GM23338 (cell line): ENCODE results near the gene DLGAP4. TPM values are rescaled to one million over a fixed set of nuclear protein-coding genes. Genes with fewer than 3 reads are reported as not detected.

ENCODE experiments used
- ATAC-seq: fragments of 200-7000 bp; cut with Tn5 transposase; 3 replicates; pipeline ENCODE4 v1.9.1; 2020
- DNase-seq: peaks from one replicate; pipeline ENCODE4 v3.0.0-alpha.2; 2015; ENCODE audit warnings: low spot score
- H2AFZ ChIP-seq: fragments of 200-600 bp; sonication (generic); 2 replicates; pipeline ENCODE4 v1.8.0; 2016; ENCODE audit warnings: antibody characterized with exemption, mild to moderate bottlenecking, moderate library complexity
- H3F3A ChIP-seq: fragments of 200-600 bp; sonication (generic); replicated peaks from 2 replicates; pipeline ENCODE4 v1.8.0; 2017; ENCODE audit warnings: antibody characterized with exemption, mixed run types, low read depth
- H3K27ac ChIP-seq: fragments of 200-600 bp; sonication (generic); 2 replicates; pipeline ENCODE4 v1.6.1; 2016; ENCODE audit warnings: low read depth
- H3K27me3 ChIP-seq: fragments of 200-600 bp; sonication (generic); 2 replicates; pipeline ENCODE4 v1.8.0; 2016; ENCODE audit warnings: mild to moderate bottlenecking, mixed run types, moderate library complexity; ENCODE audit not compliant: insufficient read depth
- H3K36me3 ChIP-seq: fragments of 200-600 bp; sonication (generic); 2 replicates; pipeline ENCODE4 v1.8.0; 2016; ENCODE audit warnings: mild to moderate bottlenecking; ENCODE audit not compliant: insufficient read depth
- H3K4me1 ChIP-seq: fragments of 200-600 bp; sonication (generic); 2 replicates; pipeline ENCODE4 v1.8.0; 2016; ENCODE audit warnings: mild to moderate bottlenecking, moderate library complexity; ENCODE audit not compliant: insufficient read depth
- H3K4me2 ChIP-seq: fragments of 200-600 bp; sonication (generic); 2 replicates; pipeline ENCODE4 v1.7.1; 2017; ENCODE audit warnings: mixed run types
- H3K4me3 ChIP-seq: fragments of 200-600 bp; sonication (generic); 2 replicates; pipeline ENCODE4 v1.6.1; 2016; ENCODE audit warnings: mixed run types
- H3K79me2 ChIP-seq: fragments of 200-600 bp; sonication (generic); replicated peaks from 2 replicates; pipeline ENCODE4 v1.8.0; 2017; ENCODE audit warnings: mild to moderate bottlenecking; ENCODE audit not compliant: insufficient read depth
- H3K9me2 ChIP-seq: fragments of 200-600 bp; sonication (generic); 2 replicates; pipeline ENCODE4 v1.8.0; 2017; ENCODE audit not compliant: insufficient read depth
- H4K20me1 ChIP-seq: fragments of 200-600 bp; sonication (generic); replicated peaks from 2 replicates; pipeline ENCODE4 v1.8.0; 2017; ENCODE audit warnings: mild to moderate bottlenecking; ENCODE audit not compliant: insufficient read depth
- H3K27ac Mint-ChIP-seq: 2 replicates; pipeline ENCODE4 v1.8.0; 2020; ENCODE audit warnings: inconsistent platforms, mild to moderate bottlenecking, moderate library complexity, mixed read lengths
- H3K27me3 Mint-ChIP-seq: 3 replicates; pipeline ENCODE4 v1.8.0; 2022; ENCODE audit warnings: low read depth, mild to moderate bottlenecking, moderate library complexity, mixed read lengths, inconsistent platforms; ENCODE audit not compliant: insufficient read depth, poor library complexity
- H3K36me3 Mint-ChIP-seq: 3 replicates; pipeline ENCODE4 v1.8.0; 2021; ENCODE audit warnings: low read depth, mild to moderate bottlenecking, inconsistent platforms, moderate library complexity, mixed read lengths
- H3K4me1 Mint-ChIP-seq: 3 replicates; pipeline ENCODE4 v1.8.0; 2020; ENCODE audit warnings: mild to moderate bottlenecking, inconsistent platforms, mixed read lengths
- H3K4me3 Mint-ChIP-seq: 3 replicates; pipeline ENCODE4 v1.8.0; 2021; ENCODE audit warnings: moderate library complexity, mild to moderate bottlenecking, inconsistent platforms, mixed read lengths
- H3K9me3 Mint-ChIP-seq: 3 replicates; pipeline ENCODE4 v1.8.0; 2020; ENCODE audit warnings: moderate library complexity, mild to moderate bottlenecking, inconsistent platforms, mixed read lengths
- EZH2 ChIP-seq: fragments of 200-600 bp; sonication (generic); IDR thresholded peaks from one replicate; pipeline ENCODE4 v1.8.0; 2017; ENCODE audit warnings: antibody characterized with exemption, mild to moderate bottlenecking, low read depth; ENCODE audit not compliant: unreplicated experiment
- EZH2phosphoT487 ChIP-seq: fragments of 200-600 bp; sonication (generic); IDR thresholded peaks from one replicate; pipeline ENCODE4 v1.8.1; 2018; ENCODE audit warnings: antibody characterized with exemption; ENCODE audit not compliant: unreplicated experiment
- NANOG ChIP-seq: IDR thresholded peaks from 2 replicates; pipeline ENCODE4 v1.6.1; 2016; ENCODE audit warnings: antibody characterized with exemption, borderline replicate concordance
- STAT1 ChIP-seq: IDR thresholded peaks from one replicate; pipeline ENCODE4 v1.6.1; 2016; ENCODE audit warnings: antibody characterized with exemption; ENCODE audit not compliant: unreplicated experiment
- ZNF331 ChIP-seq: fragments of 250-450 bp; sonication (Bioruptor Pico); IDR thresholded peaks from 2 replicates; pipeline ENCODE4 v1.5.0; 2020; ENCODE audit warnings: low read depth, mild to moderate bottlenecking, moderate library complexity
- ZNF462 ChIP-seq: fragments of 250-450 bp; sonication (Bioruptor Pico); IDR thresholded peaks from 2 replicates; pipeline ENCODE4 v1.5.0; 2020; ENCODE audit warnings: mild to moderate bottlenecking, moderate library complexity
- polyA plus RNA-seq: library from polyadenylated mRNA; unstranded; fragments of >200 nt; fragmentation: Nextera tagmentation; extraction: Ambion mirVana; gene quantifications from 2 replicates; pipeline ENCODE4 v1.2.1, GENCODE V29; 2016
- total RNA-seq: library from RNA; depleted of rRNA; stranded (reverse); fragments of >200 nt; shearing (Covaris generic); gene quantifications from 2 replicates; pipeline ENCODE4 v1.2.3, GENCODE V29; 2014
- TF ChIP-seq, protein P1 (sequence below): IDR thresholded peaks from 2 replicates; pipeline ENCODE4 v1.6.1; 2016; ENCODE audit warnings: antibody characterized with exemption

The DLGAP4 gene
- total and polyA plus RNA-seq, 2 experiments from 2014 or later, result 46.1 to 52.2 TPM

DNA sequence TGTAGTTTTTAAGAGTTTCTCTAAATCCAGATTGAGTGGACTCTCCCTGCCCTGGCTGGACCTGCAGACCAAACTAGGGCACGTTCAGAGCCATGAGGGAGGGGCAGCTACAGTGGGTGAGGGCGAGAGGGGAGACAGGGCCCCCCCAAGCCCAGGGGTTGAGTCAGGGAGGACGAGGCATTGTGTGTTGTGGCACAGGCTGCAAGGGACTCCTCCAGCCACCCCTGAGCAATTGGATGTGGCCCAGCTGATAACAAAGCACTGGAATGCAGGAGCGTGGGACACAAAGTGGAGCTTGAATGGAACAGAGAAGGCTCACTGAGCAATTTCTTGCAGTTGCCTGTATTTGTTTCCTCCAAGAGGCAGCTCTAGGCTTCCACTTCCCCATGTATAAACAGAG is 191.7 kb downstream of the DLGAP4 start (continued):
- TF ChIP-seq ZNF462 (CRISPR knock-in tag) (no peak), EZH2 (no peak), STAT1 (no peak), NANOG (no peak), ZNF331 (CRISPR knock-in tag) (no peak)

DNA sequence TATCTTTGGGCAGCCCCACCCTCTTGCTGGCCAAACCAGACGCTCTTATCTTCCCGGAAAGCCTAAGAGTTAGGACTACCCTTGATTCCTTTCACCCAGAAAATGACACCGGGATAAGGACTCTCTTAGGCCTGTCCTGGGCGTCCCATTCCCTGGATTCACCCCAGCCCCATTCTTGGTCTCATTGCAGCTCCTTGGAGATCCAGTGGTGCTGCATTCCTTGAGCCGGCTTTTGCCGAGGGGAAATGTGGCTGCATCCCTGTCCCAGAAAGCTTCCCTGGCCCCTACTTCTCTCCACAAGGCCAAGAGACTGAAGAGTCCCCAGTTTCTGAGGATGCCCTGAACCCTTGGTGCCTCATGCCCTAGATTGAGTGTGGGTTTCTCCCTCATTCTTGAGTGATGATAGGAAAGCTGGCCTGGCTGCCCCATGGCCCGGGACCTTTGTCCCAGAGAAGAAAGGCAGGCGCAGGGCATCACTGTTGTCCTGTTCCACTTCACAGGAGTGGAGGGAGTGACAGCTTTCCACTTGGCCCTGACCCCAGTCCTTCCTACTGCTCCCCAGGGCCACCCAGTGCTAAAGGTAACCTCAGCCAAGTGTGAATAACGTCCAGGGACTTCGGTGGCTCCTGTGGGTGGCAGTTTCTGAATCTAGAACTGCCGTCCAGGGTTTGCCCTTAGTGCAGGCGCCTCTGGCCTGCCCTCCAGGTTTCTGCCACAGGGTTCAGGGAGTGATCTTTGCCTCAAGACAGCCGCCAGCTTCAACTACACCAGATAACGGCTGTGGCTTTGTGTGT is 192.4 kb downstream of the DLGAP4 start:
- Histone ChIP-seq H3K9me2 (no peaks in the 10 kb centered on the region), H3K4me2 (no peak overlapping the region), H3K4me1 (no peaks in the 10 kb centered on the region), H4K20me1 (peaks cover 14% of the 10 kb centered on the region), H3K79me2 (peaks cover 8% of the 10 kb centered on the region; the same call in 1 of the 2 replicates), H3K27ac (no peak overlapping the region), H3F3A (no peaks in the 10 kb centered on the region), H2AFZ (no peak overlapping the region), H3K4me3 (no peak overlapping the region), H3K36me3 (peaks cover 1% of the 10 kb centered on the region), H3K27me3 (no peaks in the 10 kb centered on the region)
- Mint-ChIP-seq H3K4me1 (no peaks in the 10 kb centered on the region; the same call in 2 of the 3 replicates), H3K9me3 (no peaks in the 10 kb centered on the region), H3K27ac (no peak overlapping the region; the same call in 1 of the 2 replicates), H3K4me3 (no peak overlapping the region), H3K36me3 (peaks cover 35% of the 10 kb centered on the region), H3K27me3 (peaks cover 8% of the 10 kb centered on the region)
- ATAC-seq (no peak), DNase-seq (no peak)
- TF ChIP-seq, protein P1, sequence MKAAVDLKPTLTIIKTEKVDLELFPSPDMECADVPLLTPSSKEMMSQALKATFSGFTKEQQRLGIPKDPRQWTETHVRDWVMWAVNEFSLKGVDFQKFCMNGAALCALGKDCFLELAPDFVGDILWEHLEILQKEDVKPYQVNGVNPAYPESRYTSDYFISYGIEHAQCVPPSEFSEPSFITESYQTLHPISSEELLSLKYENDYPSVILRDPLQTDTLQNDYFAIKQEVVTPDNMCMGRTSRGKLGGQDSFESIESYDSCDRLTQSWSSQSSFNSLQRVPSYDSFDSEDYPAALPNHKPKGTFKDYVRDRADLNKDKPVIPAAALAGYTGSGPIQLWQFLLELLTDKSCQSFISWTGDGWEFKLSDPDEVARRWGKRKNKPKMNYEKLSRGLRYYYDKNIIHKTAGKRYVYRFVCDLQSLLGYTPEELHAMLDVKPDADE, result no peak
- TF ChIP-seq EZH2phosphoT487, result no peak
- no peak for TF ChIP-seq ZNF462 (CRISPR knock-in tag)
- TF ChIP-seq EZH2, result no peak
